Peyer's patch (tissue), 4 donors: ENCODE measurements around the gene DARS1. TPM values are rescaled to one million over a fixed set of nuclear protein-coding genes. Genes with fewer than 3 reads are reported as not detected.
"Not testable (repeated sequence)": the region's sequence is repeated elsewhere in the genome, so short reads cannot be mapped to it uniquely, and the experiment has no call there.

Experiments used
- DNase-seq, 3 donors: peaks; one replicate each; pipeline ENCODE4 v3.0.0-alpha.2; 2017 to 2019
- H3K27ac ChIP-seq, 4 donors: fragments of 200-600 bp; sonication (generic); one replicate each; pipeline ENCODE4 v1.5.1; 2016 to 2019
- H3K27me3 ChIP-seq, 2 donors: fragments of 200-600 bp; sonication (generic); one replicate each; pipeline ENCODE4 v1.5.1; 2019
- H3K36me3 ChIP-seq, 3 donors: fragments of 200-600 bp; sonication (generic); one replicate each; pipeline ENCODE4 v1.5.1; 2016 to 2019
- H3K4me1 ChIP-seq, 4 donors: fragments of 200-600 bp; sonication (generic); one replicate each; pipeline ENCODE4 v1.5.1; 2016 to 2019
- H3K4me3 ChIP-seq, 4 donors: fragments of 200-600 bp; sonication (generic); 1 replicate in 3 of 4; 2 replicates in 1 of 4; pipeline ENCODE4 v1.5.1; 2016 to 2019; ENCODE audit warnings: mild to moderate bottlenecking in 1 of 4
- H3K9me3 ChIP-seq, 4 donors: fragments of 200-600 bp; sonication (generic); one replicate each; pipeline ENCODE4 v1.5.1; 2016 to 2019; ENCODE audit warnings: mild to moderate bottlenecking in 1 of 4
- POLR2A ChIP-seq, 2 donors: fragments of 450-650 bp; IDR thresholded peaks; one replicate each; pipeline ENCODE4 v1.5.1; 2017; ENCODE audit warnings: antibody characterized with exemption in 2 of 2, mild to moderate bottlenecking in 2 of 2, moderate library complexity in 2 of 2
- total RNA-seq, 4 donors: library from RNA; depleted of rRNA; stranded (reverse); fragments of >200 nt; gene quantifications; one replicate each; pipeline ENCODE4 v1.1.0, GENCODE V29; 2016
- TF ChIP-seq, protein P1 (sequence below), 6 experiments: fragments of 450-650 bp in 4 of 6; fragments of 200-600 bp in 2 of 6; sonication (generic) in 1 of 6; IDR thresholded peaks; one replicate each; pipeline ENCODE4 v1.5.1; 2017 to 2019; ENCODE audit warnings: antibody characterized with exemption in 6 of 6, mild to moderate bottlenecking in 3 of 6, moderate library complexity in 1 of 6

DARS1 gene
- total RNA-seq, 4 donors from 2014 or later = 27.5 to 75.9 (median 30.6) TPM

DNA sequence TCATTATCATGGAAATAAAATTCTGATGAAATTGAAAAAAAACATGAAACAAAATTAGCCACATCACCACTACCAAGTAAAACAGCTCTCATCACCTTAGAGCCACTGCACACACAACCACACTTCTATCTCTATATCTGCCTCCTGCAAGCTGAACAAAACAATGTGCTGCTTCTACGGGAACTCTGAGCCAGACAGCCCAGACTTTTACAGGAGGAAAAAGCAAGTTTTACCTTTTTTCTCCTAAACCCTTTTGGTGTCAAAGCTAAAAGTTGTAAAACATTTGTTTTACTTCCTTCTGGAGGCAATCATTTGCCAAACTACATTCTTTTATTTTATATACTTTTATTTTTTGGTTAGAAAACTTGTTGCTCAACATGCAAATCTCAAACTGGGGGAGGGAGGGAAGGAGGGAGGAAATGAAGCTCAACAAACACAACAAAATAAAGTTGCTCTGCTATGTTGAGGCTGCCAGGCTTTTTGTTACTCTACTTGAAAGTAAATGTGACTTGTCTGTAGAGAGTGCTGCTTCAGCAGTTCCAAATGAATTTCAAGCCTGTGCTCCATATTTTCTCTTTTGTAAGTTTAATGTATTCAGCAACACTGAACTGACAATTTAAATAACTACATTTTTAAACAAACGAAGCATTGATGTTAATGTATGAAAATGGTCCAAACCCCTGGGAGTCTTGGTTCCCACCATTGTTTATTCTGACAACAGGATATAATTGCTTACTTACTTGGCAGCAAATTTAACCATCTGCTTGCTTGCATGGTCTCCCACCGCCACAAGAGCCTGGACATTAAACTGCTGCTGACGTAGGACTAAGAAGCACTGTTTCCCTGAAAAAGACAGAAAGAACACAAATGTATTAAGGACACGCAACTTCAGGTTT is 24.5 kb downstream of the DARS1 start:
- no peaks in the 10 kb centered on the region for H3K9me3 ChIP-seq
- H3K36me3 ChIP-seq = peaks cover 0 to 11% (median 0%) of the 10 kb centered on the region in 3 donors
- peaks cover 0 to 5% (median 0%) of the 10 kb centered on the region in 4 donors for H3K4me1 ChIP-seq
- H3K27me3 ChIP-seq = no peaks in the 10 kb centered on the region
- TF ChIP-seq POLR2A (IDR thresholded peaks at IDR 0.05) = no peak
- TF ChIP-seq, protein P1, sequence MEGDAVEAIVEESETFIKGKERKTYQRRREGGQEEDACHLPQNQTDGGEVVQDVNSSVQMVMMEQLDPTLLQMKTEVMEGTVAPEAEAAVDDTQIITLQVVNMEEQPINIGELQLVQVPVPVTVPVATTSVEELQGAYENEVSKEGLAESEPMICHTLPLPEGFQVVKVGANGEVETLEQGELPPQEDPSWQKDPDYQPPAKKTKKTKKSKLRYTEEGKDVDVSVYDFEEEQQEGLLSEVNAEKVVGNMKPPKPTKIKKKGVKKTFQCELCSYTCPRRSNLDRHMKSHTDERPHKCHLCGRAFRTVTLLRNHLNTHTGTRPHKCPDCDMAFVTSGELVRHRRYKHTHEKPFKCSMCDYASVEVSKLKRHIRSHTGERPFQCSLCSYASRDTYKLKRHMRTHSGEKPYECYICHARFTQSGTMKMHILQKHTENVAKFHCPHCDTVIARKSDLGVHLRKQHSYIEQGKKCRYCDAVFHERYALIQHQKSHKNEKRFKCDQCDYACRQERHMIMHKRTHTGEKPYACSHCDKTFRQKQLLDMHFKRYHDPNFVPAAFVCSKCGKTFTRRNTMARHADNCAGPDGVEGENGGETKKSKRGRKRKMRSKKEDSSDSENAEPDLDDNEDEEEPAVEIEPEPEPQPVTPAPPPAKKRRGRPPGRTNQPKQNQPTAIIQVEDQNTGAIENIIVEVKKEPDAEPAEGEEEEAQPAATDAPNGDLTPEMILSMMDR (IDR thresholded peaks at IDR 0.05) = no peak
- H3K27ac ChIP-seq = peak overlapping the region; percentile 9 to 60 (median 48)
- H3K4me3 ChIP-seq = no peak overlapping the region
- no peak for DNase-seq

DNA sequence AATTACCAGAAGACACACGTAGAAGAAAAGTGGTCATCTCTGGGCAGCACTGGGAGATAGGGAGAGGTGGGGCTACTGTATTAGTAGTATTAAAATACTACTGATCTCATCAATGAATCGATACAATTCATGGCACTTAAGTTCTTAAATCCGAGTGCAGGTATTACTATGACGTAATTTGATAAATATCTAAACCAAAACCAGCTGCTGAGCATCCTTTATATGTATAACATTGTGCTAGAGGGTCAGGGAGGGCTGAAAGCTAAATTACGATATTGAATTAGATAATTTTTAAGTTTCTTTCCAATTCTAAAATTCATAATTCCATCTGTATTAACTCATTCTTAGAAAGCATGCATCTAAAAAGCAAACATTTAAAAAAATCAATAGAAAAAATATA is 25.3 kb downstream of the DARS1 start:
- Histone ChIP-seq H3K4me1 (peaks cover 0 to 5% (median 0%) of the 10 kb centered on the region in 4 donors), H3K27me3 (no peaks in the 10 kb centered on the region), H3K4me3 (no peak overlapping the region), H3K9me3 (no peaks in the 10 kb centered on the region), H3K36me3 (peaks cover 0 to 11% (median 0%) of the 10 kb centered on the region in 3 donors), H3K27ac (peak overlapping the region in 2 of 4 donors; percentile 42 to 60)
- TF ChIP-seq, protein P1 (IDR thresholded peaks at IDR 0.05) = no peak
- no peak for TF ChIP-seq POLR2A (IDR thresholded peaks at IDR 0.05)
- no peak for DNase-seq

DNA sequence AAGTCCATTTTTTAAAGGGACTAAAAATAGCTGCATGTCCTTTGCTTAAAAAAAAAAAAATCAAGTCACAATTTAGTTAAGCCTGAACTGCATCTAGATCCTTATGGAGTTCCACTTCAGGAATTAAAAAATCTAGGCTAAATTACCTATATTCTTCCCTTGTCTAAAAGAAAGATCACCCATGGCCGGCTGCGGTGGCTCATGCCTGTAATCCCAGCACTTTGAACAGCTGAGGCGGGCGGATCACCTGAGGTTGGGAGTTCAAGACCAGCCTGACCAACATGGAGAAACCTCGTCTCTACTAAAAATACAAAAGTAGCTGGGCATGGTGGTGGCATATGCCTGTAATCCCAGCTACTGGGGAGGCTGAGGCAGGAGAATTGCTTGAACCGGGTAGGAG is 26.5 kb downstream of the DARS1 start:
- peaks cover 0 to 11% (median 0%) of the 10 kb centered on the region in 3 donors for H3K36me3 ChIP-seq
- not testable (repeated sequence) for DNase-seq, H3K27ac ChIP-seq, H3K27me3 ChIP-seq, H3K4me3 ChIP-seq, H3K4me1 ChIP-seq, H3K9me3 ChIP-seq

DNA sequence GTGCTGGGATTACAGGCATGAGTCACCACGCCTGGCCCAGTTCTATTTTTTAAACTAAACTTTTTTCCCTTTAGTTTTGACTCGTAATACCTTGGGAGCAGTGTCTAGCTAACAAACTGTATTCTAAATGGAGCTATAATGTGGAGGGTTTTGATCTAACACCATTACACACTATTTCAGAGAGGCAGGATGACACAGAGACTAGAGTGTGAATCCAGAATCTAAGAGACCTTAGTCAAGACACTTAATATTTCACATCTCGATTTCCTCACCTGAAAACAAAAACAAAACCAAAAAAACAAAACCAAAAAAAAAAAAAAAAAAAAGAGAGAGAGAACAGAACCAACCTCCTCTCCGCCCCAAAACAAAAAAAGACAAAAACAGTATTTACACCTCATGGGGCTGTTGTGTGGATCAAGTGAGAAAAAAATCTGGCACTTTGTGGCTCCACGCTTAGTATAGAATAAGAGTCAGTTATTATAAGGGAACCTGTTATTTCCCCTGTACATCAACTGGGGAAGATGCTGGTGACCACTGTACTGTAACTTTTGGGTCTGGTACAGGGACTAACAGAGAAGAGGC is 31.3 kb downstream of the DARS1 start:
- H3K4me1 ChIP-seq = peaks cover 0 to 5% (median 0%) of the 10 kb centered on the region in 4 donors
- H3K27ac ChIP-seq = no peak overlapping the region
- no peak for DNase-seq
- H3K4me3 ChIP-seq = no peak overlapping the region
- no peaks in the 10 kb centered on the region for H3K9me3 ChIP-seq
- H3K36me3 ChIP-seq = no peaks in the 10 kb centered on the region
- TF ChIP-seq POLR2A (IDR thresholded peaks at IDR 0.05) = no peak
- TF ChIP-seq, protein P1 (IDR thresholded peaks at IDR 0.05) = no peak
- H3K27me3 ChIP-seq = no peaks in the 10 kb centered on the region

DNA sequence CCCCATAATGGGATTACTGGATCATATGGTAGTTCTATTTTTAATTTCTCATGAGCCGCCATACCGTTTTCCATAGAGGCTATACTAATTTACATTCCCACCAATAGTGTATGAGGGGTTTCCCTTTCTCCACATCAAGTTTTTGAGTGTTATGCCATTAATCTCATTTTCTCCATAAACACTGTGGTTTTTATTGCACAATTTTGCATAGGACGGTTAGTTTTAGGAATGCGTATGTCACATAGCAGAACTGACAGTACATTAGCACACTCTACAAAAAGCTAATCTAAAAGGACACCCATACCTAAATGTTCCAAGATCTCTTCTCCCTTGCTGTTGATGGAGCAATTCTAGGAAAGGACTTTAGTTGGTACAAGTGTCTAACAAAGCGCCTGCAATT is 32.5 kb downstream of the DARS1 start:
- H3K27me3 ChIP-seq = no peaks in the 10 kb centered on the region
- no peak for DNase-seq
- H3K4me3 ChIP-seq = no peak overlapping the region
- H3K9me3 ChIP-seq = no peaks in the 10 kb centered on the region
- no peaks in the 10 kb centered on the region for H3K36me3 ChIP-seq
- H3K27ac ChIP-seq = no peak overlapping the region
- H3K4me1 ChIP-seq = peaks cover 0 to 13% (median 0%) of the 10 kb centered on the region in 4 donors
- no peak for TF ChIP-seq POLR2A (IDR thresholded peaks at IDR 0.05)
- TF ChIP-seq, protein P1 (IDR thresholded peaks at IDR 0.05) = no peak

DNA sequence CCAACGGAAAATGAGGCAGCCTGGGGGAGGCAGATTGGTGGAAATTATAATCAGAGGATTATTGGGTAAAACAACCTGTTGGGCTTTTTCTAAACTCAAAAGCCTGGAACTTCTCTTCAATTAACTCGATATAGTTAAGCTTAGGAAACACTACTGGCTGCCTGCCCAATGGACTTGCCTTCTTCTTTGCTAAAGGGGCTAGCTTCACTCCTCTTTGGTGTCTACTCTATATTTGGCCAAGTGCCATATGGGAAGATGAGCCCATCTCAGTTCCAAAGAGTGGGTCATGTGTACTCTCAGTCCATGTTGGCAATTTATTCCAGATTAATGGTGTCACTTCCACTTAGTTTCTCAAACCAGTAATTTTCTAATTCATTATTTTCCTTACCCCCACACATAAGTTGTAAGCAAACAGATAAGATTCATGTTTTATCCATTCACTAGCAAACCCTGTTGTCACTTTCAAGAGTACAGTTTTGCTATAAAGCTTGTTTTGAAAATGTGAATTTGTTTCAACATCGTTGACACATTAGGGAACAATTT is 34.3 kb downstream of the DARS1 start:
- DNase-seq = no peak
- Histone ChIP-seq H3K27me3 (no peaks in the 10 kb centered on the region), H3K4me1 (peaks cover 0 to 13% (median 0%) of the 10 kb centered on the region in 4 donors), H3K4me3 (no peak overlapping the region), H3K9me3 (no peaks in the 10 kb centered on the region), H3K36me3 (no peaks in the 10 kb centered on the region), H3K27ac (no peak overlapping the region)
- TF ChIP-seq, protein P1 (IDR thresholded peaks at IDR 0.05) = no peak
- no peak for TF ChIP-seq POLR2A (IDR thresholded peaks at IDR 0.05)
